H1 (cell line): ENCODE data around the gene KRT76. TPM values are rescaled to one million over a fixed set of nuclear protein-coding genes. Genes with fewer than 3 reads are reported as not detected.

Experiments used
- BACH1 ChIP-seq: IDR thresholded peaks from 2 replicates; pipeline ENCODE4 v1.6.1; 2012; ENCODE audit warnings: low read length, improper control_type of control experiment
- CBX8 ChIP-seq: fragments of 300-800, 300-1000 bp; sonication (generic); IDR thresholded peaks from 2 replicates; pipeline ENCODE4 v1.7.1; 2016; ENCODE audit warnings: low read depth, low read length, borderline replicate concordance
- KDM4A ChIP-seq: IDR thresholded peaks from one replicate; pipeline ENCODE4 v1.7.1; 2012; ENCODE audit warnings: low read depth, mild to moderate bottlenecking, moderate library complexity, low read length, inconsistent platforms; ENCODE audit not compliant: severe bottlenecking
- MAFK ChIP-seq: IDR thresholded peaks from 2 replicates; pipeline ENCODE4 v1.6.1; 2012; ENCODE audit warnings: low read depth, mild to moderate bottlenecking, improper control_type of control experiment, low read length
- NANOG ChIP-seq: IDR thresholded peaks from 2 replicates; pipeline ENCODE4 v1.6.1; 2011; ENCODE audit warnings: low read length, low read depth, mild to moderate bottlenecking, inconsistent platforms; ENCODE audit not compliant: insufficient read depth, poor library complexity, severe bottlenecking
- SP1 ChIP-seq: IDR thresholded peaks from 2 replicates; pipeline ENCODE4 v1.6.1; 2011; ENCODE audit warnings: low read depth, low read length
- TAF1 ChIP-seq: IDR thresholded peaks from 2 replicates; pipeline ENCODE4 v1.6.1; 2011; ENCODE audit warnings: mild to moderate bottlenecking, low read depth, low read length
- polyA plus RNA-seq, 7 experiments: library from polyadenylated mRNA; depleted of rRNA in 3 of 7; stranded (reverse) in 5 of 7; unstranded in 2 of 7; fragments of >200 nt in 5 of 7; fragments of 200-250 nt in 2 of 7; gene quantifications; 1 replicate in 5 of 7; 2 replicates in 1 of 7; 4 replicates in 1 of 7; pipeline versions ENCODE4 v1.2.1 to v1.2.3, GENCODE V29; 2011 to 2013; ENCODE audit warnings: missing spikeins in 2 of 7, mixed read lengths in 2 of 7
- total RNA-seq: library from RNA; stranded (reverse); fragmentation: NEBNext Ultra II Directional; extraction: Animal tissue kit (Norgen Biotek cat#: 25700); gene quantifications from 2 replicates; pipeline ENCODE4 v1.2.1, GENCODE V29; 2021

The KRT76 gene
- total and polyA plus RNA-seq, 2 of the 8 experiments (the other 6 are each of a cell fraction or from before 2014, with no cell fraction given): not detected

DNA sequence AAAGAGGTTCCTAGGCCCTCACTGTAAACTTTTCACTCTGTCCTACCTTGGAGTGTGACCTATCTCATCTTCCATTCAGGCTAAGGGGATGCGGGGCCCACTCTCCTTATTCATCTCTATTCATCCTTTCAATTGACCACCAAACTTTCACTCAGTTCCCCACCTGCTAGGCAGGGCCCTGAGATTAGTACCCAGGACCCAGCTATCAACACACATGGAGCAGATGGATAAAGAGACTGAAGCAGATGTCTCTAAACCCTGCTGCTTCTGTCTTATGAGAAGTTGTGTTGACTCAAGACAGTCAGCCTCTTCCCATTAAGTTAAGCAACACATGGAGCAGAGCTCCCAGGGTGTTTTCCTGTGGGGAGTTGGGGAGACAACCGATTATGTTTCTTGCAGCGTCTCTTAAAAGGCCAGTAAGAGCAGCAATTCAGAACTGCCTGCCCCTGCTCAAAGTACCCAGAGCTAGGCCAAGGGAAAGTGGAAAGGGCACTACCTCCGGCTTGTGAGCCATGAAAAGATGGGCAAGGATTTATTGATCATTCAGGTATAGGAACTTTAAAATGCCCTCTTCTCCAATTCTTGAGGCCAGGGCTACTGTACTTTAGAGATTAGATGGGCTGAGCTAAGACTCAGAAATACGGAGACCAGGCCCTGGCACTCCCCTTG is 10.7 kb downstream of the KRT76 start (continued):
- TF ChIP-seq MAFK (no peak), KDM4A (no peak), BACH1 (no peak), CBX8 (no peak), SP1 (no peak), NANOG (no peak), TAF1 (no peak)
